ENCODE measurements around the gene SLC1A2.

The SLC1A2 gene

GRCh38 chr11:35247863-35248262 is 171.5 kb downstream of the SLC1A2 start:
- DNase-seq (ENCODE audit: low read depth in 1 of 2, low spot score in 1 of 2): no peak

- DNase-seq (ENCODE audit: low read depth in 1 of 2, low spot score in 1 of 2): peak; percentile 26 to 51
Observed at GRCh38 chr11:35247428-35247827, 171.9 kb downstream of the SLC1A2 start.

- no peak for DNase-seq (ENCODE audit: low read depth in 1 of 2, low spot score in 1 of 2)
Observed at GRCh38 chr11:35246745-35247144, 172.6 kb downstream of the SLC1A2 start.

- DNase-seq (ENCODE audit: low read depth in 1 of 2, low spot score in 1 of 2): no peak
Observed at GRCh38 chr11:35245786-35246185, 173.6 kb downstream of the SLC1A2 start.

GRCh38 chr11:35245056-35245455 is 174.3 kb downstream of the SLC1A2 start:
- no peak for DNase-seq (ENCODE audit: low read depth in 1 of 2, low spot score in 1 of 2)

GRCh38 chr11:35243774-35244173 is 175.6 kb downstream of the SLC1A2 start:
- DNase-seq (ENCODE audit: low read depth in 1 of 2, low spot score in 1 of 2): no peak

GRCh38 chr11:35242412-35243242 is 176.7 kb downstream of the SLC1A2 start:
- no peak for DNase-seq (ENCODE audit: low read depth in 1 of 2, low spot score in 1 of 2)

- DNase-seq (ENCODE audit: low read depth in 1 of 2, low spot score in 1 of 2): no peak
Observed at GRCh38 chr11:35241531-35241930, 177.8 kb downstream of the SLC1A2 start.

GRCh38 chr11:35241083-35241482 is 178.3 kb downstream of the SLC1A2 start:
- no peak for DNase-seq (ENCODE audit: low read depth in 1 of 2, low spot score in 1 of 2)

- no peak for DNase-seq (ENCODE audit: low read depth in 1 of 2, low spot score in 1 of 2)
Observed at GRCh38 chr11:35239471-35240075, 179.8 kb downstream of the SLC1A2 start.

- no peak for DNase-seq (ENCODE audit: low read depth in 1 of 2, low spot score in 1 of 2)
Observed at GRCh38 chr11:35238882-35239281, 180.5 kb downstream of the SLC1A2 start.

- peak in 1 of 2 donors; percentile 22 for DNase-seq (ENCODE audit: low read depth in 1 of 2, low spot score in 1 of 2)
Observed at GRCh38 chr11:35237860-35238715, 181.3 kb downstream of the SLC1A2 start.

- DNase-seq (ENCODE audit: low read depth in 1 of 2, low spot score in 1 of 2): no peak
Observed at GRCh38 chr11:35237351-35237750, 182.0 kb downstream of the SLC1A2 start.

GRCh38 chr11:35236667-35237003 is 182.7 kb downstream of the SLC1A2 start:
- no peak for DNase-seq (ENCODE audit: low read depth in 1 of 2, low spot score in 1 of 2)

- DNase-seq (ENCODE audit: low read depth in 1 of 2, low spot score in 1 of 2): peak; percentile 37 to 41
Observed at GRCh38 chr11:35235936-35236666, 183.3 kb downstream of the SLC1A2 start.

- DNase-seq (ENCODE audit: low read depth in 1 of 2, low spot score in 1 of 2): no peak
Observed at GRCh38 chr11:35235498-35235897, 183.9 kb downstream of the SLC1A2 start.

- no peak for DNase-seq (ENCODE audit: low read depth in 1 of 2, low spot score in 1 of 2)
Observed at GRCh38 chr11:35235157-35235468, 184.2 kb downstream of the SLC1A2 start.

GRCh38 chr11:35234460-35235156 is 184.8 kb downstream of the SLC1A2 start:
- DNase-seq (ENCODE audit: low read depth in 1 of 2, low spot score in 1 of 2): no peak

GRCh38 chr11:35233518-35233917 is 185.8 kb downstream of the SLC1A2 start:
- no peak for DNase-seq (ENCODE audit: low read depth in 1 of 2, low spot score in 1 of 2)

- DNase-seq (ENCODE audit: low read depth in 1 of 2, low spot score in 1 of 2): no peak
Observed at GRCh38 chr11:35232891-35233330, 186.4 kb downstream of the SLC1A2 start.
